ENCODE measurements around the gene ARID3C. TPM values are rescaled to one million over a fixed set of nuclear protein-coding genes. Genes with fewer than 3 reads are reported as not detected.

ARID3C gene
- total RNA-seq, 1 experiment from 2014 or later: 0.42 TPM

DNA sequence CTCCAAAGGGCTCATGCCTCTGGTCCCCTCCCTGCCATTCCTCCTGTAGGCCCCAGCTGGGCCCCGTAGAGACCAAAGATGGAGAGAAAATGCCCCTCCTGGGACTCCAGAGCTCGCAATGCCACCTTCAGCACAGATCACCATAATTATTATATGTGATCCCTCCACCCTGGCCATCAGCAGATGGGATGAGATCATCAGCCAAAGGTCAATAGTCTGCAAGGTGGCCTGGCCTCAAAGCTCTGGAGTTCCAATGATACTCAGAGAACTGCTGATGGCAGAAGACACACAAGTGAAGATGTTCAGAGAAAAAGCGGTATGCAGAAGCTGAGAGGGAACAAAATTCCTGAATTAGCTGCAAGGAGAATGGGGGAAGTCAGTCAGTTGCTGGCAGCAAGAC lies 22.0 kb downstream of the ARID3C start:
- no peaks in the 10 kb centered on the region for H3K36me3 ChIP-seq (ENCODE audit: control insufficient read depth in 1 of 2, insufficient read depth in 2 of 2, low read length in 2 of 2)
- no peak overlapping the region for H3K9ac ChIP-seq (ENCODE audit: low read length)
- TF ChIP-seq EZH2phosphoT487 (IDR thresholded peaks at IDR 0.05; ENCODE audit: borderline replicate concordance) (no peak), ZNF274 (IDR thresholded peaks at IDR 0.05; ENCODE audit: low read depth, low read length) (no peak), ZBTB33 (IDR thresholded peaks at IDR 0.05; ENCODE audit: extremely low read depth, insufficient replicate concordance, low read length) (no peak), EGR1 (IDR thresholded peaks at IDR 0.05; ENCODE audit: low read depth) (no peak), JUND (IDR thresholded peaks at IDR 0.05) (no peak), EZH2 (IDR thresholded peaks at IDR 0.05) (no peak), TCF7L2 (IDR thresholded peaks at IDR 0.05; ENCODE audit: borderline replicate concordance, extremely low read depth, insufficient read depth, insufficient read length) (no peak), SIN3A (IDR thresholded peaks at IDR 0.05; ENCODE audit: low read depth) (no peak), SRF (IDR thresholded peaks at IDR 0.05; ENCODE audit: low read depth) (no peak), ELF1 (IDR thresholded peaks at IDR 0.05; ENCODE audit: borderline replicate concordance, low read depth) (no peak), POLR2AphosphoS5 (IDR thresholded peaks at IDR 0.05; ENCODE audit: low read depth, low read length) (no peak), YY1 (IDR thresholded peaks at IDR 0.05; ENCODE audit: extremely low read depth, insufficient replicate concordance, low read depth, low read length) (no peak), SP1 (IDR thresholded peaks at IDR 0.05; ENCODE audit: low read depth) (no peak)
- TF ChIP-seq, protein P1, sequence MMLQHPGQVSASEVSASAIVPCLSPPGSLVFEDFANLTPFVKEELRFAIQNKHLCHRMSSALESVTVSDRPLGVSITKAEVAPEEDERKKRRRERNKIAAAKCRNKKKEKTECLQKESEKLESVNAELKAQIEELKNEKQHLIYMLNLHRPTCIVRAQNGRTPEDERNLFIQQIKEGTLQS (IDR thresholded peaks at IDR 0.05): no peak
- H3K79me2 ChIP-seq (ENCODE audit: insufficient read depth, low read length): peaks cover 15% of the 10 kb centered on the region
- peaks cover 0 to 20% of the 10 kb centered on the region in 2 experiments; a peak in 2 of 4 replicates for H3K4me1 ChIP-seq (ENCODE audit: control insufficient read depth in 1 of 2, insufficient read depth in 2 of 2, low read length in 2 of 2)
- ATAC-seq: no peak
- no peak overlapping the region for H2AFZ ChIP-seq (ENCODE audit: low read depth, low read length, poor library complexity, severe bottlenecking)
- no peaks in the 10 kb centered on the region for H3K9me3 ChIP-seq (ENCODE audit: control insufficient read depth in 1 of 2, insufficient read depth in 1 of 2, low read depth in 1 of 2, low read length in 2 of 2)
- H3K9me2 ChIP-seq (ENCODE audit: insufficient read depth): no peaks in the 10 kb centered on the region
- no peak overlapping the region for H3K4me2 ChIP-seq (ENCODE audit: low read length)
- ChIA-PET RAD21 (ENCODE audit: low non-redundant PET in 1 of 2, low total read pairs in 2 of 2, uncharacterized antibody in 2 of 2, unreplicated experiment in 2 of 2) (no interaction called here), CTCF (interaction anchor here (1.8 to 2.4 kb wide), 2 partner anchors 15 to 27 kb away, joined by 6 to 7 read pairs; no protein-coding TSS in a partner anchor), POLR2A (no interaction called here)
- no peak for DNase-seq (ENCODE audit: low read depth, low spot score)
- no peak overlapping the region for H3K27ac ChIP-seq (ENCODE audit: low read depth, low read length)
- no peaks in the 10 kb centered on the region for H3K27me3 ChIP-seq (ENCODE audit: insufficient read depth, low read length)
- intact Hi-C loops (cut with micrococcal nuclease): loop anchor here (10.0 kb wide), 1 partner anchor 352 kb away; no protein-coding TSS in a partner anchor
- no peak overlapping the region for H3K4me3 ChIP-seq (replicated peaks in 1 of 2; ENCODE audit: low read depth in 1 of 2, low read length in 2 of 2)
- no TSS peak for BruUV-seq (replicated peaks)
- H4K20me1 ChIP-seq (ENCODE audit: insufficient read depth): no peaks in the 10 kb centered on the region

Data from HCT116 (cell line).